ENCODE results near the gene PAAF1.
"Not testable (repeated sequence)": the region's sequence is repeated elsewhere in the genome, so short reads cannot be mapped to it uniquely, and the experiment has no call there.

The PAAF1 gene

GRCh38 chr11:73876424-73877310, at the start of gene PAAF1, which contains the start of gene COA4:
Gene PAAF1, plus strand, starts transcription at chr11:73876999. Its CDS starts 23 bp downstream, at chr11:73877022.
Gene COA4, minus strand, starts transcription at chr11:73876846. Its CDS starts 3,468 bp downstream, at chr11:73873378.
- peak; percentile 97 for FAIRE-seq

- no peak for FAIRE-seq
Measured at GRCh38 chr11:73830261-73830660, 46.5 kb upstream of the PAAF1 start.

GRCh38 chr11:73833067-73833466, 43.7 kb upstream of the PAAF1 start:
- FAIRE-seq, result no peak

- FAIRE-seq, result no peak
Measured at GRCh38 chr11:73838443-73839122, 38.2 kb upstream of the PAAF1 start.

- no peak for FAIRE-seq
Measured at GRCh38 chr11:73839123-73839457, 37.7 kb upstream of the PAAF1 start.

GRCh38 chr11:73851046-73851764, 25.6 kb upstream of the PAAF1 start:
- no peak for FAIRE-seq

- FAIRE-seq, result no peak
Measured at GRCh38 chr11:73852049-73852448, 24.8 kb upstream of the PAAF1 start.

- no peak for FAIRE-seq
Measured at GRCh38 chr11:73854680-73855079, 22.1 kb upstream of the PAAF1 start.

GRCh38 chr11:73856031-73856567, 20.7 kb upstream of the PAAF1 start:
- FAIRE-seq, result no peak

GRCh38 chr11:73859671-73860070, 17.1 kb upstream of the PAAF1 start:
- no peak for FAIRE-seq

- no peak for FAIRE-seq
Measured at GRCh38 chr11:73860202-73860601, 16.6 kb upstream of the PAAF1 start.

GRCh38 chr11:73862986-73863385, 13.8 kb upstream of the PAAF1 start:
- no peak for FAIRE-seq

- FAIRE-seq, result no peak
Measured at GRCh38 chr11:73866095-73866579, 10.7 kb upstream of the PAAF1 start.

- FAIRE-seq, result no peak
Measured at GRCh38 chr11:73866586-73866996, 10.2 kb upstream of the PAAF1 start.

GRCh38 chr11:73869332-73869949, 7.4 kb upstream of the PAAF1 start:
- FAIRE-seq, result no peak

GRCh38 chr11:73870261-73870660, 6.5 kb upstream of the PAAF1 start:
- FAIRE-seq, result no peak

- FAIRE-seq, result no peak
Measured at GRCh38 chr11:73872749-73873357, 3.9 kb upstream of the PAAF1 start.

- FAIRE-seq, result no peak
Measured at GRCh38 chr11:73875380-73875779, 1.4 kb upstream of the PAAF1 start.

GRCh38 chr11:73875840-73876239, 959 bp upstream of the PAAF1 start:
- no peak for FAIRE-seq

- FAIRE-seq, result no peak
Measured at GRCh38 chr11:73878771-73879170, 2.0 kb downstream of the PAAF1 start.

- not testable (repeated sequence) for FAIRE-seq
Measured at GRCh38 chr11:73880449-73880848, 3.6 kb downstream of the PAAF1 start.

GRCh38 chr11:73883856-73884255, 7.1 kb downstream of the PAAF1 start:
- no peak for FAIRE-seq

Measured in G401.6 (cell line).